Astrocyte of the cerebellum (primary cell): ENCODE measurements around the gene TM9SF2.

ENCODE experiments used
- DNase-seq: peaks from one replicate; pipeline ENCODE4 v3.0.0-alpha.2; 2011; ENCODE audit warnings: low read depth
- H3K4me3 ChIP-seq: 2 replicates; pipeline ENCODE4 v1.5.1; 2011; ENCODE audit warnings: mild to moderate bottlenecking, low read depth, low read length, moderate library complexity
- in situ Hi-C: cut with HindIII; loops from 2 replicates; pipeline ENCODE4 v1.10.0; 2017; ENCODE audit warnings: low sequenced_read_pairs
- TF ChIP-seq, protein P1 (sequence below): IDR thresholded peaks from 2 replicates; pipeline ENCODE4 v1.5.1; 2012; ENCODE audit warnings: low read length, low read depth, moderate library complexity, mild to moderate bottlenecking; ENCODE audit errors: missing control alignments

Gene TM9SF2

DNA sequence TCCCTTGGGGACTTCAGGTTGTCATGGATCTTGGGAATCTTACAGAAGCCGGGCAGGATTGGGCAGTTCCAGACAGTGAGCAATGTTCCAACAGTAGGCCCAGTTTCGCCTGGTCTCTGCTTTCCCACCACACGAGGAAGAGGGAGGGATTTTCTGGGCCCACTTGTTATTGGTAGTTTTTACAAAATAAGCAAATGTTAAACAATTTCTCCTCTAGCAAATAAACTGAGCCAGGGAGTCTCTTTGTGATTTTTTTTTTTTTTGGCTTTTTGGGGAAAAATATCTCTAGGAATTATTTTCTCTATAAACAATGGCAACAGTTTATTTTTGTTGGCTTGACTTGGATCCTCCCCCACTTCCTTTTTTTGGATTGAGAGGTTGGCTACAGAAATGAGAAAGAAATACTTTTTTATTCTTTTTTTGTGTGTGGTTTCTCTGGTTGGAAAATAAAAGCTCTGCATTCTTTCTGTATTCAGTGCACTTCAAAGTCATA lies 89.3 kb downstream of the TM9SF2 start:
- TF ChIP-seq, protein P1, sequence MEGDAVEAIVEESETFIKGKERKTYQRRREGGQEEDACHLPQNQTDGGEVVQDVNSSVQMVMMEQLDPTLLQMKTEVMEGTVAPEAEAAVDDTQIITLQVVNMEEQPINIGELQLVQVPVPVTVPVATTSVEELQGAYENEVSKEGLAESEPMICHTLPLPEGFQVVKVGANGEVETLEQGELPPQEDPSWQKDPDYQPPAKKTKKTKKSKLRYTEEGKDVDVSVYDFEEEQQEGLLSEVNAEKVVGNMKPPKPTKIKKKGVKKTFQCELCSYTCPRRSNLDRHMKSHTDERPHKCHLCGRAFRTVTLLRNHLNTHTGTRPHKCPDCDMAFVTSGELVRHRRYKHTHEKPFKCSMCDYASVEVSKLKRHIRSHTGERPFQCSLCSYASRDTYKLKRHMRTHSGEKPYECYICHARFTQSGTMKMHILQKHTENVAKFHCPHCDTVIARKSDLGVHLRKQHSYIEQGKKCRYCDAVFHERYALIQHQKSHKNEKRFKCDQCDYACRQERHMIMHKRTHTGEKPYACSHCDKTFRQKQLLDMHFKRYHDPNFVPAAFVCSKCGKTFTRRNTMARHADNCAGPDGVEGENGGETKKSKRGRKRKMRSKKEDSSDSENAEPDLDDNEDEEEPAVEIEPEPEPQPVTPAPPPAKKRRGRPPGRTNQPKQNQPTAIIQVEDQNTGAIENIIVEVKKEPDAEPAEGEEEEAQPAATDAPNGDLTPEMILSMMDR, result no peak
- in situ Hi-C loops, result loop anchor here (5.0 kb wide), 2 partner anchors 47 to 97 kb away; no protein-coding TSS in a partner anchor
- DNase-seq, result peak; percentile 60
- H3K4me3 ChIP-seq, result no peak overlapping the region

DNA sequence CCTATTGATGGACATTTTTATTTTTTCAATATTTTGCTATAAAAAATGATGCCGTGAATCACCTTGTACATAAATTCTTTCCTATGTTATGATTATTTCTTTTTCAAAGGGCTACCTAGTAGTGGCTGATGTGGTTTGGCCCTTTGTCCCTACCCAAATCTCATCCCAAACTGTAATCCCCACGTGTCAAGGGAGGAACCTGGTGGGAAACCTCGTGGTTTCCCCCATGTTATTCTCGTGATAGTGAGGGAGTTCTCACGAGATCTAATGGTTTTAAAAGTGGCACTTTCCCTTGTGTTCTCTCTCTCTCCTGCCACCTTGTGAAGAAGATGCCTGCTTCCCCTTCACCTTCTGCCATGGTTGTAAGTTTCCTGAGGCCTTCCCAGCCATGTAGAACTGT lies 94.9 kb downstream of the TM9SF2 start:
- TF ChIP-seq, protein P1, result no peak
- no peak for DNase-seq
- H3K4me3 ChIP-seq, result no peak overlapping the region
- in situ Hi-C loops, result no loop called here

DNA sequence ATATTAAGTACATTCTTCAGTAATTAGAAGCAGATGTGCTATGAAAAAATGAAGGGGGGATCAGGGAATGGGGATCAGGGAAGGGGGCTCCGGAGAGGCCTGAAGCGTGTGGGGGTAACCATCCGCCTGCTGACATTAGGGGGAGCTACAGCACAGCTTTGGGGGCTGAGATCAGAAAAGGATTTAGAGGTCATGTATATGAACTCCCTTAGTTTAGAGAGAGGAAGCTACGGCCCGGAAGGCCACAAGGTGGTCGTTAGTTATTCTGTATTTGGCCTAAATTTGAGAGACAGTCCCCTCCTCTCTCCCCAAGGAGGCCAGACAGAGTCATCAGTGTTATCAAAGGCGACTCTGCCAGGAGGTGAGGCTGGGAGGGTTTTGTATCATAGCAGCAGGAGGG lies 99.0 kb downstream of the TM9SF2 start:
- no peak for DNase-seq
- TF ChIP-seq, protein P1, result peak; percentile 2
- in situ Hi-C loops, result no loop called here
- no peak overlapping the region for H3K4me3 ChIP-seq

DNA sequence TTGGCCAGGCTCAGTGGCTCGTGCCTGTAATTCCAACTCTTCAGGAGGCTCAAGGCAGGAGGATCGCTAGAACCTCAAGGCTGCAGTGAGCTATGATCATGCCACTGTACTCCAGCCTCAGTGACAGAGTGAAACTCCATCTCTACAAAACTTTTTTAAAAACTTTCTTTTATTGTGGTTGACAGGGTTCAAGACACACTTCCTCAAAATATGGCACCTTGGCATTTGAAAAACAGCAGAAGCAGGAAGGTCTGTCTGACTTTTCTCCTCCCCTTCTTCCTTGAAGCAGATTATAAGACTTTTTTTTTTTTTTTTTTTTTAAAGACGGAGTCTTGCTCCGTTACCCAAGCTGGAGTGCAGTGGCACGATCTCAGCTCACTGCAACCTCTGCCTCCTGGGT lies 100.3 kb downstream of the TM9SF2 start:
- no peak overlapping the region for H3K4me3 ChIP-seq
- no peak for DNase-seq
- in situ Hi-C loops, result no loop called here
- TF ChIP-seq, protein P1, result no peak

DNA sequence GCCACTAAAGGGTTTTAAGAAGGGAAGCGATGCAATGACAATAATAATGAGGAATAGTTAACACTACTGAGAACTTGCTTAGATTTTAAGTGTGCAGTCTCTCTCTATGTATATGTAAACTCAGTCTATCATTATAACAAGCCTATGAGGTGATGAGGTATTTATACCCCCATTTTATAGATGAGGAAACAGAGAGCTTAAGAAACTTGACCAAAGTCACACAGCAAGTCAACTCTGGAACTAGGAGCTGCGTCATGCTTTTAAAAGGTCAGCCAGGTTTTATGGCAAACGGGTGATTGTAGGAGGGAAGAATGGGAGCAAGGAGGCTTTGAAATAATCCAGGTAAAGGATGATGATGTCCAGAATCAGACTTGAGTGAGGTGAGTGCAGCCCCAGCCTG lies 103.4 kb downstream of the TM9SF2 start:
- no peak for DNase-seq
- TF ChIP-seq, protein P1, result no peak
- no peak overlapping the region for H3K4me3 ChIP-seq
- in situ Hi-C loops, result no loop called here

DNA sequence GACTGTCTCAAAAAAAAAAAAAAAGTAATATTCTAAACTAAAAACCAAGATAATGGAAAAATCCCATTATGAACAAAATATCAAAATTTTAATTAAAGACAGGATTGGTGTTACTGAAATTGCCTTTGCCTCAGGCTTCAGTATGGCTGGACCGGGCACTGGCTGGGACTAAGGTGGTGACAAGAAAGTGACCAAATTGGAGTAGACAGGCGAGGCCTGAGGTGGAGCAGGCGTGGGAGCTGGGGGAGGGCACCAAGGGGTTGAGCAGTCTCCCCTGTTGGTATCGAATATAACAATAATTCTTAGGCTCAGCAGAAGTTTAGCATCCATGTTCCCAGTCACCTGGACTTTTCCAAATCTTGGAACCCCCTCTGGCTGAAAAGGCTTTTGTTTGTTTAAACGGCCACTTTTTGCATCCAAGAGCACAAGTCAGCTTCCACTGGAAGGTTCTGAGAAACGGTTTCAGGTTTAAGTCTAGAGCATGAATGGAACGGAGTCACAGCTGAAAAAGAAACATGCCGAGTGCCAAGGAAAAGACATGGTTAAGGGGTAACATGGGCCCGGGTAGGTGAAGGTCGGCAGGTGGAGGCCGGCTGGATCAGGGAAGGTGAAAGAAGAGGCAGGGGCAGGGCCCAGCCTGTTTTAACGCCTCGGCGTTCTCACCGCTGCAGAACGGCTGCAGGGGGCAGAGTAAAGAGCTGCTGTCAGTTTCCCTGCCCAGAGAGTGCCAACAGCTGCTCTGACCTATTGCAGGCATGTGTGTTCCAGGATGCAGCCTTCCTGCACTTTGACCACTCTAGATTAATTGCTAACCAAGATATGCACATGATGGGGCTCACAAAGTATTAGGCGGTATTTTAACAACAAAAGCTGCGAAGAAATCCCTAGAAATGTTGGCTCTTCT lies 104.4 kb downstream of the TM9SF2 start:
- TF ChIP-seq, protein P1, result no peak
- no peak for DNase-seq
- in situ Hi-C loops, result no loop called here
- peak overlapping the region; percentile 77 for H3K4me3 ChIP-seq
